Heart left ventricle (tissue), 13 donors: Measurements from ENCODE around the gene REEP1.

ENCODE experiments used
- POLR2A ChIP-seq, 2 donors: fragments of 450-650 bp; IDR thresholded peaks; one replicate each; pipeline ENCODE4 v1.6.1; 2017; ENCODE audit warnings: antibody characterized with exemption in 2 of 2, mild to moderate bottlenecking in 2 of 2, moderate library complexity in 2 of 2
- TF ChIP-seq, protein P1 (sequence below), 12 donors: fragments of 200-600 bp; sonication (generic) in 4 of 12; IDR thresholded peaks; one replicate each; pipeline versions ENCODE4 v1.5.0 to v1.8.0; 2018 to 2022; ENCODE audit warnings: antibody characterized with exemption in 12 of 12, mild to moderate bottlenecking in 5 of 12
- donor health status: ischemic (EF 13 %, LVEDD 7.1; RV severe dilation, severe dysfunction).
- donor health status: DM: no; HTN: yes; CAD: no.
- donor health status: DM: no; HTN: no; CAD: no.
- donor health status: ischemic (EF 25% LVEDD 6.9; RV normal size, moderate dysfunction).
- donor health status: ischemic (EF 25% LVEDD 5.7; RV mildly dilated, moderate dysfunction).
- donor health status: ischemic (EF 35%, LVEDD 5.7; RV mildly dilated, moderate dysfunction).
- donor health status: nonischemic (EF 11% LVEDD 7.7; RV severe dilation, severe dysfunction).
- donor health status: DM: yes; HTN: yes; CAD: no.
- donor health status: PGD.
- donor health status: ischemic (EF 29% LVEDD 5.4; RV normal size, mild dysfunction).
- donor health status: nonischemic (EF 23%, LVEDD 6.1; RV moderate dilation, normal function).

GRCh38 chr2:86302320-86302719 is 35.1 kb downstream of the REEP1 start:
- TF ChIP-seq, protein P1, sequence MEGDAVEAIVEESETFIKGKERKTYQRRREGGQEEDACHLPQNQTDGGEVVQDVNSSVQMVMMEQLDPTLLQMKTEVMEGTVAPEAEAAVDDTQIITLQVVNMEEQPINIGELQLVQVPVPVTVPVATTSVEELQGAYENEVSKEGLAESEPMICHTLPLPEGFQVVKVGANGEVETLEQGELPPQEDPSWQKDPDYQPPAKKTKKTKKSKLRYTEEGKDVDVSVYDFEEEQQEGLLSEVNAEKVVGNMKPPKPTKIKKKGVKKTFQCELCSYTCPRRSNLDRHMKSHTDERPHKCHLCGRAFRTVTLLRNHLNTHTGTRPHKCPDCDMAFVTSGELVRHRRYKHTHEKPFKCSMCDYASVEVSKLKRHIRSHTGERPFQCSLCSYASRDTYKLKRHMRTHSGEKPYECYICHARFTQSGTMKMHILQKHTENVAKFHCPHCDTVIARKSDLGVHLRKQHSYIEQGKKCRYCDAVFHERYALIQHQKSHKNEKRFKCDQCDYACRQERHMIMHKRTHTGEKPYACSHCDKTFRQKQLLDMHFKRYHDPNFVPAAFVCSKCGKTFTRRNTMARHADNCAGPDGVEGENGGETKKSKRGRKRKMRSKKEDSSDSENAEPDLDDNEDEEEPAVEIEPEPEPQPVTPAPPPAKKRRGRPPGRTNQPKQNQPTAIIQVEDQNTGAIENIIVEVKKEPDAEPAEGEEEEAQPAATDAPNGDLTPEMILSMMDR (IDR thresholded peaks at IDR 0.05): no peak
- no peak for TF ChIP-seq POLR2A (IDR thresholded peaks at IDR 0.05)
